Mesothelial cell of epicardium (in vitro differentiated cells): ENCODE data around the gene UBE2F. TPM values are rescaled to one million over a fixed set of nuclear protein-coding genes. Genes with fewer than 3 reads are reported as not detected.
A peak's percentile ranks its signal among the peaks of the same experiment; 100 is the strongest.
"Not testable (repeated sequence)": the region's sequence is repeated elsewhere in the genome, so short reads cannot be mapped to it uniquely, and the experiment has no call there.

Experiments used
- DNase-seq, 2 experiments: peaks; one replicate each; pipeline ENCODE4 v3.0.0; 2021; ENCODE audit warnings: low spot score in 2 of 2; ENCODE audit not compliant: unreplicated experiment in 2 of 2
- H3K27ac Mint-ChIP-seq: 2 replicates; pipeline ENCODE4 v1.8.0; 2021; ENCODE audit warnings: mixed read lengths
- H3K27me3 Mint-ChIP-seq: 2 replicates; pipeline ENCODE4 v1.8.0; 2021; ENCODE audit warnings: low read depth, mixed read lengths
- H3K36me3 Mint-ChIP-seq: 2 replicates; pipeline ENCODE4 v1.8.0; 2021; ENCODE audit warnings: mixed read lengths
- H3K4me1 Mint-ChIP-seq: 2 replicates; pipeline ENCODE4 v1.8.0; 2021; ENCODE audit warnings: mixed read lengths
- H3K4me3 Mint-ChIP-seq: 2 replicates; pipeline ENCODE4 v1.8.0; 2021; ENCODE audit warnings: mild to moderate bottlenecking, moderate library complexity, mixed read lengths
- H3K9me3 Mint-ChIP-seq: 2 replicates; pipeline ENCODE4 v1.8.0; 2021; ENCODE audit warnings: mixed read lengths
- CTCF ChIP-seq: fragments of 200-600 bp; sonication (generic); IDR thresholded peaks from one replicate; pipeline ENCODE4 v1.5.0; 2021; ENCODE audit warnings: antibody characterized with exemption; ENCODE audit not compliant: unreplicated experiment
- total RNA-seq: library from RNA; stranded (reverse); gene quantifications from 3 replicates; pipeline ENCODE4 v1.2.1, GENCODE V29; 2021

Gene UBE2F
- total RNA-seq, 1 donor from 2014 or later: 33.4 TPM

GRCh38 chr2:237961637-237962036, 5.2 kb upstream of the UBE2F start:
- H3K36me3 Mint-ChIP-seq: no peaks in the 10 kb centered on the region

GRCh38 chr2:237962432-237963084, 4.3 kb upstream of the UBE2F start:
- H3K4me3 Mint-ChIP-seq: no peak overlapping the region
- H3K27ac Mint-ChIP-seq: no peak overlapping the region
- no peak for DNase-seq
- H3K9me3 Mint-ChIP-seq: peaks cover 11% of the 10 kb centered on the region
- peaks cover 16% of the 10 kb centered on the region for H3K27me3 Mint-ChIP-seq
- no peaks in the 10 kb centered on the region for H3K36me3 Mint-ChIP-seq
- H3K4me1 Mint-ChIP-seq: peaks cover 3% of the 10 kb centered on the region
- TF ChIP-seq CTCF: no peak

More at GRCh38 chr2:237961637-237962036, 5.2 kb upstream of the UBE2F start:
- no peak overlapping the region for H3K4me3 Mint-ChIP-seq
- DNase-seq: no peak
- H3K27me3 Mint-ChIP-seq: peaks cover 26% of the 10 kb centered on the region
- no peak for TF ChIP-seq CTCF
- H3K4me1 Mint-ChIP-seq: peaks cover 2% of the 10 kb centered on the region
- H3K27ac Mint-ChIP-seq: no peak overlapping the region
- H3K9me3 Mint-ChIP-seq: peaks cover 11% of the 10 kb centered on the region

- H3K4me1 Mint-ChIP-seq: peaks cover 13% of the 10 kb centered on the region
- H3K27ac Mint-ChIP-seq, H3K4me3 Mint-ChIP-seq, H3K27me3 Mint-ChIP-seq, DNase-seq, H3K36me3 Mint-ChIP-seq: not testable (repeated sequence)
- H3K9me3 Mint-ChIP-seq: peaks cover 11% of the 10 kb centered on the region
These were observed 3.3 kb upstream of the UBE2F start for GRCh38 chr2:237963490-237963991.

- Mint-ChIP-seq H3K27me3 (peaks cover 4% of the 10 kb centered on the region), H3K4me1 (peaks cover 19% of the 10 kb centered on the region), H3K36me3 (no peaks in the 10 kb centered on the region), H3K27ac (no peak overlapping the region), H3K4me3 (no peak overlapping the region), H3K9me3 (peaks cover 9% of the 10 kb centered on the region)
- no peak for TF ChIP-seq CTCF
- no peak for DNase-seq
These were observed 2.6 kb upstream of the UBE2F start for GRCh38 chr2:237964194-237964577.

- peaks cover 25% of the 10 kb centered on the region for H3K4me1 Mint-ChIP-seq
- peaks cover 3% of the 10 kb centered on the region for H3K27me3 Mint-ChIP-seq
- DNase-seq: no peak
- no peak for TF ChIP-seq CTCF
- H3K4me3 Mint-ChIP-seq: peak overlapping the region; percentile 28
- peaks cover 7% of the 10 kb centered on the region for H3K9me3 Mint-ChIP-seq
- H3K27ac Mint-ChIP-seq: no peak overlapping the region
- H3K36me3 Mint-ChIP-seq: no peaks in the 10 kb centered on the region
These were observed 2.0 kb upstream of the UBE2F start for GRCh38 chr2:237964578-237965404.

- not testable (repeated sequence) for H3K9me3 Mint-ChIP-seq, H3K36me3 Mint-ChIP-seq, H3K27me3 Mint-ChIP-seq, DNase-seq
- H3K4me3 Mint-ChIP-seq: peak overlapping the region; percentile 74
- peak overlapping the region; percentile 79 for H3K27ac Mint-ChIP-seq
- peaks cover 25% of the 10 kb centered on the region for H3K4me1 Mint-ChIP-seq
These were observed 970 bp upstream of the UBE2F start for GRCh38 chr2:237965844-237966243.
